Adipose tissue (tissue), 3 donors: Measurements from ENCODE around the gene NDUFC1. TPM values are rescaled to one million over a fixed set of nuclear protein-coding genes. Genes with fewer than 3 reads are reported as not detected.

Source experiments
- polyA plus RNA-seq, 3 donors: library from polyadenylated mRNA; stranded (reverse); fragments of 200-250 nt; gene quantifications; one replicate each; pipeline ENCODE4 v1.2.3, GENCODE V29; 2013
- donor health status: healthy with polysubstance abuse.
- donor health status: Bipolar disorder and iron deficiency.
- donor health status: healthy.

The NDUFC1 gene
- polyA plus RNA-seq, 3 donors = 45.3 to 77.3 (median 71.7) TPM

Other genes starting within 250 kb of the NDUFC1 start
- 10 to 100 TPM; 11.8 to 17.0 (median 16.8) TPM for gene ELF2, start 125.3 kb downstream of the NDUFC1 start, polyA plus RNA-seq
- gene MGARP, start 22.3 kb downstream of the NDUFC1 start, polyA plus RNA-seq = 1 to 10 TPM in 1 of 3 donors, under 1 TPM in 2; 0.07 to 3.4 (median 0.48) TPM
- gene NAA15, start 972 bp downstream of the NDUFC1 start, polyA plus RNA-seq = 10 to 100 TPM in 1 of 3 donors, 1 to 10 TPM in 2; 3.8 to 12.1 (median 6.4) TPM
- 1 to 10 TPM; 3.8 to 4.7 (median 4.5) TPM for gene RAB33B, start 151.6 kb upstream of the NDUFC1 start, polyA plus RNA-seq